Panc1 (cell line): ENCODE results near the gene CORO1C. TPM values are rescaled to one million over a fixed set of nuclear protein-coding genes. Genes with fewer than 3 reads are reported as not detected.

Experiments used
- ATAC-seq: fragments of 200-7000 bp; cut with Tn5 transposase; 2 replicates; pipeline ENCODE4 v1.9.1; 2020; ENCODE audit warnings: mild to moderate bottlenecking, moderate library complexity
- BruUV-seq: library from RNA; stranded (reverse); fragments of 400-500 nt; replicated peaks from 2 replicates; lab custom pipeline; 2021; lab: Mats Ljungman, UMichigan
- CTCF ChIA-PET: fragments of 300-600 bp; sonication (Branson Sonifier 250); formaldehyde crosslinking; loops from one replicate; lab custom pipeline; 2022; ENCODE audit warnings: antibody characterized with exemption; lab: Charles Lee
- POLR2A ChIA-PET: fragments of 300-600 bp; sonication (Branson Sonifier 250); formaldehyde crosslinking; loops from one replicate; lab custom pipeline; 2022; ENCODE audit warnings: antibody characterized with exemption; lab: Charles Lee
- DNase-seq: peaks from one replicate; pipeline ENCODE4 v3.0.0-alpha.2; 2010; ENCODE audit warnings: low read depth, low spot score
- H3K27ac ChIP-seq: 2 replicates; pipeline ENCODE4 v1.5.1; 2011; ENCODE audit warnings: mild to moderate bottlenecking, low read length, inconsistent platforms
- H3K27me3 ChIP-seq: fragments of 200-500 bp; sonication (Bioruptor generic); 2 replicates; pipeline ENCODE4 v1.6.0; 2014; ENCODE audit warnings: low read length, inconsistent platforms; ENCODE audit not compliant: control insufficient read depth, insufficient read depth
- H3K36me3 ChIP-seq: fragments of 200-500 bp; sonication (Bioruptor generic); 2 replicates; pipeline ENCODE4 v1.5.1; 2014; ENCODE audit warnings: inconsistent platforms, mild to moderate bottlenecking, low read length, moderate library complexity; ENCODE audit not compliant: control insufficient read depth, insufficient read depth
- H3K4me1 ChIP-seq: 2 replicates; pipeline ENCODE4 v1.5.1; 2011; ENCODE audit warnings: inconsistent platforms, mild to moderate bottlenecking, low read length, moderate library complexity; ENCODE audit not compliant: control insufficient read depth, insufficient read depth
- H3K4me3 ChIP-seq, 2 experiments: 2 replicates each; pipeline ENCODE4 v1.5.1; 2011 to 2012; ENCODE audit warnings: low read depth in 2 of 2, low read length in 2 of 2, mild to moderate bottlenecking in 2 of 2, inconsistent platforms in 1 of 2, moderate library complexity in 1 of 2
- H3K9me3 ChIP-seq: fragments of 200-500 bp; sonication (Bioruptor generic); 2 replicates; pipeline ENCODE4 v1.5.1; 2014; ENCODE audit warnings: low read depth, mild to moderate bottlenecking, inconsistent platforms, low read length, moderate library complexity; ENCODE audit not compliant: control insufficient read depth, insufficient read depth
- CTCF ChIP-seq: fragments of 450-650 bp; IDR thresholded peaks from 2 replicates; pipeline ENCODE4 v1.5.1; 2017; ENCODE audit warnings: mild to moderate bottlenecking
- POLR2AphosphoS5 ChIP-seq: IDR thresholded peaks from 2 replicates; pipeline ENCODE4 v1.6.1; 2012; ENCODE audit warnings: mild to moderate bottlenecking, low read depth, low read length, moderate library complexity
- REST ChIP-seq, 2 experiments: IDR thresholded peaks; 2 replicates each; pipeline ENCODE4 v1.6.1; 2011 to 2012; ENCODE audit warnings: low read depth in 2 of 2, control low read depth in 1 of 2, low read length in 1 of 2, mild to moderate bottlenecking in 1 of 2, moderate library complexity in 1 of 2; ENCODE audit not compliant: insufficient read depth in 1 of 2
- SIN3A ChIP-seq: IDR thresholded peaks from 2 replicates; pipeline ENCODE4 v1.6.1; 2012; ENCODE audit warnings: low read depth, mild to moderate bottlenecking, low read length, moderate library complexity, borderline replicate concordance; ENCODE audit not compliant: insufficient read depth
- TCF7L2 ChIP-seq: IDR thresholded peaks from 2 replicates; pipeline ENCODE4 v1.6.1; 2011; ENCODE audit warnings: mild to moderate bottlenecking, low read depth, low read length, inconsistent platforms
- in situ Hi-C: cut with HindIII; loops from 2 replicates; pipeline ENCODE4 v1.10.0; 2016; ENCODE audit warnings: low sequenced_read_pairs, low pct_unique_long_range_greater_than_20kb
- intact Hi-C: fragments of 100-400 bp; cut with micrococcal nuclease; formaldehyde crosslinking; loops from one replicate; pipeline ENCODE4 v1.10.0; 2022; ENCODE audit not compliant: unreplicated experiment
- total RNA-seq: library from RNA; stranded (reverse); gene quantifications from one replicate; pipeline ENCODE4 v1.2.1, GENCODE V29; 2021; ENCODE audit not compliant: unreplicated experiment

The CORO1C gene
- total RNA-seq, 1 experiment from 2014 or later, result 165 TPM

- H3K27me3 ChIP-seq, result no peaks in the 10 kb centered on the region
- TF ChIP-seq REST (IDR thresholded peaks at IDR 0.05; ENCODE audit: insufficient read depth in 1 of 2, low read depth in 2 of 2, low read length in 1 of 2) (no peak), CTCF (no peak), TCF7L2 (no peak), POLR2AphosphoS5 (no peak), SIN3A (no peak)
- ATAC-seq (no peak), DNase-seq (no peak)
- no peak overlapping the region for H3K4me3 ChIP-seq
- H3K27ac ChIP-seq, result no peak overlapping the region
- intact Hi-C loops, result no loop called here
- in situ Hi-C loops, result no loop called here
- no peaks in the 10 kb centered on the region for H3K36me3 ChIP-seq
- POLR2A ChIA-PET, result no interaction called here
- no TSS peak for BruUV-seq
- peaks cover 25% of the 10 kb centered on the region for H3K4me1 ChIP-seq
- no peaks in the 10 kb centered on the region for H3K9me3 ChIP-seq
- CTCF ChIA-PET, result interaction anchor here (2.3 kb wide), 1 partner anchor 51 kb away, joined by 17 read pairs; no protein-coding TSS in a partner anchor
Measured at GRCh38 chr12:108616359-108616758, 115.0 kb downstream of the CORO1C start.

- no peaks in the 10 kb centered on the region for H3K36me3 ChIP-seq
- in situ Hi-C loops, result no loop called here
- no peaks in the 10 kb centered on the region for H3K27me3 ChIP-seq
- ChIA-PET CTCF (no interaction called here), POLR2A (no interaction called here)
- intact Hi-C loops, result no loop called here
- H3K4me3 ChIP-seq, result no peak overlapping the region
- no peak for DNase-seq
- no peak for TF ChIP-seq CTCF
- TF ChIP-seq SIN3A, result no peak
- TF ChIP-seq POLR2AphosphoS5, result no peak
- no peak for TF ChIP-seq REST (IDR thresholded peaks at IDR 0.05; ENCODE audit: insufficient read depth in 1 of 2, low read depth in 2 of 2, low read length in 1 of 2)
- no peaks in the 10 kb centered on the region for H3K9me3 ChIP-seq
- BruUV-seq, result no TSS peak
- no peak overlapping the region for H3K27ac ChIP-seq
- peaks cover 25% of the 10 kb centered on the region for H3K4me1 ChIP-seq
- no peak for ATAC-seq
Measured at GRCh38 chr12:108615918-108616317, 115.4 kb downstream of the CORO1C start.
